ENCODE data around the gene IFI35.

DNA sequence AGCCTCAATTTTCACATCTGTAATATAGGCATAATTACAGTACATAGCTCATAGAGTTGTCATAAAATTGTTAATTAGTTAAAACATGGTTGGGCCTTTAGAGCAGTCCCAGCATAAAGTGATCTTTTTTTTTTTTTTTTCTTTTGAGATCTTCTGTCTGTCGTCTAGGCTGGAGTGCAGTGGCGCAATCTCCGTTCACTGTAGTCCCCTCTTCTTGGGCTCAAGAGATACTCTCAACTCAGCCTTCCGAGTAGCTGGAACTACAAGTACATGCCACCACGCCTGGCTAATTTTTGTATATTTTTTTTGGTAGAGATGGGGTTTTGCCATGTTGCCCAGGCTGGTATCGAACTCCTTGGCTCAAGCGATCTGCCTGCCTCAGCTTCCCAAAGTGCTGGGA, 49.5 kb downstream of the IFI35 start:
- no peak for TF ChIP-seq CTCF (conservative IDR thresholded peaks at IDR 0.05)
- no peak for TF ChIP-seq ZFX (IDR thresholded peaks at IDR 0.05)

Measured in C4-2B (cell line).